Caco-2 (cell line): ENCODE data around the gene TACR1. TPM values are rescaled to one million over a fixed set of nuclear protein-coding genes. Genes with fewer than 3 reads are reported as not detected.
"Not testable (repeated sequence)": the region's sequence is repeated elsewhere in the genome, so short reads cannot be mapped to it uniquely, and the experiment has no call there.

Source experiments
- BruUV-seq: library from RNA; stranded (reverse); fragments of 400-500 nt; replicated peaks from 2 replicates; lab custom pipeline; 2021; lab: Mats Ljungman, UMichigan
- CTCF ChIA-PET: fragments of 300-600 bp; sonication (Branson Sonifier 250); formaldehyde crosslinking; loops from one replicate; lab custom pipeline; 2022; ENCODE audit warnings: antibody characterized with exemption; lab: Charles Lee
- POLR2A ChIA-PET: fragments of 300-600 bp; sonication (Branson Sonifier 250); formaldehyde crosslinking; loops from one replicate; lab custom pipeline; 2022; ENCODE audit warnings: antibody characterized with exemption; lab: Charles Lee
- DNase-seq, 2 experiments: peaks; one replicate each; pipeline versions ENCODE4 v3.0.0 to v3.0.0-alpha.2; 2020 to 2022
- H3K27me3 ChIP-seq: replicated peaks from 2 replicates; pipeline ENCODE4 v1.6.0; 2011; ENCODE audit warnings: low read length; ENCODE audit not compliant: control insufficient read depth, insufficient read depth
- H3K36me3 ChIP-seq: 2 replicates; pipeline ENCODE4 v1.5.1; 2011; ENCODE audit warnings: low read length; ENCODE audit not compliant: control insufficient read depth, insufficient read depth
- H3K4me1 ChIP-seq: fragments of 250-450 bp; sonication (Bioruptor Pico); 2 replicates; pipeline ENCODE4 v1.5.1; 2020; ENCODE audit warnings: mild to moderate bottlenecking
- H3K4me3 ChIP-seq: 2 replicates; pipeline ENCODE4 v1.5.1; 2011; ENCODE audit warnings: low read depth, mild to moderate bottlenecking, control low read depth, low read length
- H3K9me3 ChIP-seq: fragments of 250-450 bp; sonication (Bioruptor Pico); 2 replicates; pipeline ENCODE4 v1.5.1; 2020; ENCODE audit warnings: mild to moderate bottlenecking, moderate library complexity
- H3K27ac Mint-ChIP-seq: one replicate; pipeline ENCODE4 v1.8.0; 2022; ENCODE audit warnings: mixed read lengths; ENCODE audit not compliant: unreplicated experiment
- H3K27me3 Mint-ChIP-seq: one replicate; pipeline ENCODE4 v1.8.0; 2022; ENCODE audit warnings: mixed read lengths; ENCODE audit not compliant: insufficient read depth, unreplicated experiment
- H3K36me3 Mint-ChIP-seq: one replicate; pipeline ENCODE4 v1.8.0; 2022; ENCODE audit warnings: mild to moderate bottlenecking, mixed read lengths; ENCODE audit not compliant: insufficient read depth, unreplicated experiment
- H3K4me1 Mint-ChIP-seq: one replicate; pipeline ENCODE4 v1.8.0; 2022; ENCODE audit warnings: low read depth, mixed read lengths; ENCODE audit not compliant: unreplicated experiment
- H3K4me3 Mint-ChIP-seq: one replicate; pipeline ENCODE4 v1.8.0; 2022; ENCODE audit warnings: mild to moderate bottlenecking, moderate library complexity, mixed read lengths; ENCODE audit not compliant: unreplicated experiment
- H3K9me3 Mint-ChIP-seq: one replicate; pipeline ENCODE4 v1.8.0; 2022; ENCODE audit warnings: mixed read lengths; ENCODE audit not compliant: unreplicated experiment
- CTCF ChIP-seq, 2 experiments: fragments of 200-600 bp in 1 of 2; IDR thresholded peaks; 1 replicate in 1 of 2; 2 replicates in 1 of 2; pipeline versions ENCODE4 v1.5.1 to v1.8.0; 2011 to 2022; ENCODE audit warnings: antibody characterized with exemption in 1 of 2, control low read depth in 1 of 2, inconsistent platforms in 1 of 2, low read depth in 1 of 2, low read length in 1 of 2, mild to moderate bottlenecking in 1 of 2, moderate library complexity in 1 of 2; ENCODE audit not compliant: insufficient read depth in 1 of 2, severe bottlenecking in 1 of 2, unreplicated experiment in 1 of 2
- intact Hi-C: fragments of 100-400 bp; cut with micrococcal nuclease; formaldehyde crosslinking; loops from one replicate; pipeline ENCODE4 v1.10.0; 2022; ENCODE audit not compliant: unreplicated experiment
- total RNA-seq: library from RNA; stranded (reverse); gene quantifications from 2 replicates; pipeline ENCODE4 v1.2.3, GENCODE V29; 2022

The TACR1 gene
- total RNA-seq, 1 experiment from 2014 or later = 0.07 TPM

GRCh38 chr2:75058427-75058826, 140.9 kb downstream of the TACR1 start:
- Mint-ChIP-seq H3K4me1 (no peaks in the 10 kb centered on the region), H3K36me3 (no peaks in the 10 kb centered on the region), H3K27ac (no peak overlapping the region), H3K9me3 (no peaks in the 10 kb centered on the region), H3K4me3 (no peak overlapping the region), H3K27me3 (no peaks in the 10 kb centered on the region)
- ChIA-PET POLR2A (no interaction called here), CTCF (no interaction called here)
- H3K9me3 ChIP-seq = no peaks in the 10 kb centered on the region
- H3K36me3 ChIP-seq = no peaks in the 10 kb centered on the region
- intact Hi-C loops = no loop called here
- BruUV-seq = no TSS peak
- DNase-seq = no peak
- H3K4me3 ChIP-seq = no peak overlapping the region
- H3K27me3 ChIP-seq = no peaks in the 10 kb centered on the region
- TF ChIP-seq CTCF (IDR thresholded peaks at IDR 0.05; ENCODE audit: insufficient read depth in 1 of 2, low read depth in 1 of 2, low read length in 1 of 2, severe bottlenecking in 1 of 2, unreplicated experiment in 1 of 2) = no peak
- H3K4me1 ChIP-seq = no peaks in the 10 kb centered on the region

GRCh38 chr2:75057150-75057549, 142.2 kb downstream of the TACR1 start:
- BruUV-seq, intact Hi-C loops, H3K27ac Mint-ChIP-seq, POLR2A ChIA-PET, H3K36me3 ChIP-seq, H3K4me1 ChIP-seq, H3K9me3 Mint-ChIP-seq, H3K27me3 Mint-ChIP-seq, H3K4me3 ChIP-seq, DNase-seq, H3K36me3 Mint-ChIP-seq, H3K27me3 ChIP-seq, H3K4me1 Mint-ChIP-seq, H3K4me3 Mint-ChIP-seq, H3K9me3 ChIP-seq, CTCF ChIA-PET: not testable (repeated sequence)

DNA sequence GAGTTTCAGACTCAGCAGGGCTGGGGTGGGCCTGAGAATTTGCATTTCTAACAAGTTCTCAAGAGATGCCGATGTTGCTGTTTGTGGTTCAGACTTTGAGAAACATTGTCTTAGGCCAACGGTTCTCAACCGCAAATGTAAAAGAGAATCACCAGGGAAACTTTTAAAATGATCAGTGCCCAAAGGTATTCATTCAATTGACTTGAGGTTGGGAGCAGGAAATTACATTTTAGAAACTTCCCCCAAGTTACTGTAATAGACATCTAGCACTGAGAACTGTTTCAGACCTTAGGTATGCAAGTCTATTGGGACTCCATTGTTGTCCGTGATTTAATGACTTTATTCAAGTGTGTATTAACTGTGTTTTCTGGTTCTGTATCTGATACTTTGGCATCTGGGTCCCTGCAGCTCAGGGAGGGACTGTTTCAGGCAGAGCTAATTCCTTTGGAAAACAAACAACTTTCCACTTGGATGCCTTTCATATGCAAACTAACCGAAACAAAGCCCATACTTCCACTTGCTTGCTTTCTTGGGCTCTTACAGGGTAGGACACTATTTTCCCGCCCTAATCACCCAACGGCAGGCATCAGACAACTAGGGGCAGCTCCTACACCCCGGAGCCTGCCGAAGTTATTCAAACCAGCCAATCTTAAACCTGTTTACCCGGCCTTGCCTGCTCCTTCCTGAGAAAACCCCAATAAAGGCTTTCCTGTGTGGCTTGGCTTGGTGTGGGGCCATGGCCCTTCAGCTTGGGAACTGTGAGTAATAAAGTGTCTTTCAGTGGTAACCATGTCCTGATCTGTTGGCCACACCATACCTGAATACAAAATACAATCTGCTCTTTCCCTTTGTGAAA, 143.3 kb downstream of the TACR1 start:
- Histone ChIP-seq H3K36me3 (no peaks in the 10 kb centered on the region), H3K4me1 (no peaks in the 10 kb centered on the region), H3K4me3 (no peak overlapping the region), H3K27me3 (no peaks in the 10 kb centered on the region), H3K9me3 (no peaks in the 10 kb centered on the region)
- H3K36me3 Mint-ChIP-seq = no peaks in the 10 kb centered on the region
- no peaks in the 10 kb centered on the region for H3K4me1 Mint-ChIP-seq
- TF ChIP-seq CTCF (IDR thresholded peaks at IDR 0.05; ENCODE audit: insufficient read depth in 1 of 2, low read depth in 1 of 2, low read length in 1 of 2, severe bottlenecking in 1 of 2, unreplicated experiment in 1 of 2) = no peak
- CTCF ChIA-PET = no interaction called here
- no peaks in the 10 kb centered on the region for H3K9me3 Mint-ChIP-seq
- POLR2A ChIA-PET = no interaction called here
- intact Hi-C loops = no loop called here
- DNase-seq = no peak
- no peak overlapping the region for H3K4me3 Mint-ChIP-seq
- no TSS peak for BruUV-seq
- H3K27ac Mint-ChIP-seq = no peak overlapping the region
- no peaks in the 10 kb centered on the region for H3K27me3 Mint-ChIP-seq
